Measurements from ENCODE around the gene EEF1AKMT3. TPM values are rescaled to one million over a fixed set of nuclear protein-coding genes. Genes with fewer than 3 reads are reported as not detected.

Gene EEF1AKMT3
- polyA plus RNA-seq, 4 donors: 0.22 to 7.1 (median 2.7) TPM

DNA sequence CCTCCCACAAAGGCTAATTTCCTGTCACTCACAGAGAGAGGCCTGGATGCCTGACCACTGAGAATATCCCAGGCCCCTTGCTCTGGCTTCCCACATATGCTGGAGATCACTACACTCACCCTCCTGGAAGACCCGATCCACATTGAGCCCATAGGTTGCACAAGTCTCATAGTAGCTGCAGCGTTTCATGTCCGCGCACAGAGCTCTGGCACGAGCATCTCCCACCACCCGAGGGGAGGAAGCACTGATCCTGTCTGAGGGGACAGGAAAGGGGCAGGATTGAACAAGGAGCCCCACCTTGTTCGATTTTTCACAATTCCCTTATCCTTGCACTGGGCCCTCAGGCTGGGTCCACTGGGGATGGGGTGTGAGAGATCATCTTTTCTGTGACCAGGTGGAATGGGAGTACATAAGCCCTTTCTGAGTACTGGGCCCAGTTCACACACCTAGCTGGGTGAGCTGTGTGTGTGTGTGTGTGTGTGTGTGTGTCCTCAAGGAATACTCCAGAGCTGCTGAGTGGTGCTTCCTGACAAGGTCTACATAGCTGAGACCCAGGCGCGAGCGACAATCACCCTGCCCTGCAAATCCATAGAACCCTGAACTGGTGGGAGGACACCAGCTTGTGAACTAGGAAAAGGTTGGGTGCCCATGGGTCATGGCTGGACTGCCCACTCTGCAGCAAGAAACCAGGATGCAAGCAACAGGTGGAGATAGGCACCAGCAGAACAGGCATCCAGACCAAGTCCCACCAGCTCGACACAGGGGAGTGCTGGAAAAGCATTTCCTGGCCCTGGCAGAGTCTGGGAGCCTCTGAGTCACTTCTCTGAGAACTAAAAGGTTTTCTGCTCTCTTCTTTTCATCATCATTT lies 39.5 kb upstream of the EEF1AKMT3 start:
- no peak overlapping the region for H3K27ac ChIP-seq (ENCODE audit: low read depth in 1 of 3, low read length in 2 of 3)
- 74 to 84% (median 81%) methylated on average over 11 of the region's 11 CpGs for WGBS, 3 donors
- no peak overlapping the region for H3K4me3 ChIP-seq (ENCODE audit: low read depth in 1 of 3, low read length in 3 of 3)
- DNase-seq: no peak
- peaks cover 0 to 6% of the 10 kb centered on the region in 2 donors for H3K9me3 ChIP-seq (ENCODE audit: control insufficient read depth in 2 of 2, insufficient read depth in 1 of 2, low read depth in 1 of 2, low read length in 1 of 2)
- no peaks in the 10 kb centered on the region for H3K4me1 ChIP-seq (ENCODE audit: control insufficient read depth in 3 of 3, insufficient read depth in 2 of 3, low read depth in 1 of 3, low read length in 2 of 3)
- H3K27me3 ChIP-seq (ENCODE audit: control insufficient read depth in 3 of 3, insufficient read depth in 3 of 3, low read length in 3 of 3): peaks cover 0 to 93% (median 2%) of the 10 kb centered on the region in 3 donors
- FAIRE-seq: no peak
- H3K36me3 ChIP-seq (ENCODE audit: control insufficient read depth in 3 of 3, insufficient read depth in 2 of 3, low read depth in 1 of 3, low read length in 3 of 3): no peaks in the 10 kb centered on the region

DNA sequence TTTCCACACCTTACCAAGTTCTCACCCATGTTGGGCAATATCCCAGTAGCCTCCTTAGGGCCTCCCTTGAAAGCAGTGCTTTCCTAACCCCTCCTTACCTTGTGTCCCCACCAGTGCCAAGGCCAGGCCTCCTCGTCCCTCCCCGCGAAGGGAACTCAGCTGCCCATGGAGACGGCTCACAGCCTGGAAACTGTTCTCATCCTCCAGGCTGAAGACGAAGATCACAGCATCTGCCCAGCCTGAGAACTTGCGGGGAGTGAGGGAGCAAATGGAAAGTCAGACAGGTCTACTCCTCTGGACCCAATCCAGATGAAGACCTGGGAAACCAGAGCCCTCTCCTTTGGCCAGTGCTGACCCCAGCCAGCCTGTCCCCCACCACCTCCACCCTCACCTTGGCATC lies 38.5 kb upstream of the EEF1AKMT3 start:
- Histone ChIP-seq H3K9me3 (ENCODE audit: control insufficient read depth in 2 of 2, insufficient read depth in 1 of 2, low read depth in 1 of 2, low read length in 1 of 2) (peaks cover 0 to 6% of the 10 kb centered on the region in 2 donors), H3K27ac (ENCODE audit: low read depth in 1 of 3, low read length in 2 of 3) (no peak overlapping the region), H3K27me3 (ENCODE audit: control insufficient read depth in 3 of 3, insufficient read depth in 3 of 3, low read length in 3 of 3) (peaks cover 0 to 93% (median 3%) of the 10 kb centered on the region in 3 donors), H3K4me1 (ENCODE audit: control insufficient read depth in 3 of 3, insufficient read depth in 2 of 3, low read depth in 1 of 3, low read length in 2 of 3) (no peaks in the 10 kb centered on the region), H3K36me3 (ENCODE audit: control insufficient read depth in 3 of 3, insufficient read depth in 2 of 3, low read depth in 1 of 3, low read length in 3 of 3) (no peaks in the 10 kb centered on the region), H3K4me3 (ENCODE audit: low read depth in 1 of 3, low read length in 3 of 3) (no peak overlapping the region)
- 81 to 85% (median 85%) methylated on average over 6 of the region's 6 CpGs for WGBS, 3 donors
- DNase-seq: no peak
- FAIRE-seq: no peak

DNA sequence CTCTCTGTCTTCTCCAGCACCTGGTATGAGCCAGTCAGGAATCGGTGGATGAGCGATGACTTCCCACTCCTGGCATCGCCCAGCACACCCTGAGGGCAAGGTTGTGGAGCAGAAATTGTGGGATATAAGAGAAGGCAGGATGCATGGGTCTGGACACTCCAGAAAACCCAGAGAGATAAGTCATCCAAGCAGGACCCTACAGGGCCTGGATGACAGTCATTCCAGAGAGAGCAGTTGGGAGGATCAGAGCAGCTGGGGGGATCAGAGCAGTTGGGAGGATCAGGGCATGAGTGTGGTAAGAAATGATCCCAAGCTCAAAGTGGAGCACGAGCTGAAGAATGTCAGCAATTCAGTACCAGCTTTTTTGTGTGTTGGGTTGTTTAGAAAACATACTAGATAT lies 37.8 kb upstream of the EEF1AKMT3 start:
- Histone ChIP-seq H3K9me3 (ENCODE audit: control insufficient read depth in 2 of 2, insufficient read depth in 1 of 2, low read depth in 1 of 2, low read length in 1 of 2) (peaks cover 0 to 6% of the 10 kb centered on the region in 2 donors), H3K4me1 (ENCODE audit: control insufficient read depth in 3 of 3, insufficient read depth in 2 of 3, low read depth in 1 of 3, low read length in 2 of 3) (no peaks in the 10 kb centered on the region), H3K36me3 (ENCODE audit: control insufficient read depth in 3 of 3, insufficient read depth in 2 of 3, low read depth in 1 of 3, low read length in 3 of 3) (no peaks in the 10 kb centered on the region), H3K27ac (ENCODE audit: low read depth in 1 of 3, low read length in 2 of 3) (no peak overlapping the region), H3K27me3 (ENCODE audit: control insufficient read depth in 3 of 3, insufficient read depth in 3 of 3, low read length in 3 of 3) (peaks cover 0 to 94% (median 4%) of the 10 kb centered on the region in 3 donors), H3K4me3 (ENCODE audit: low read depth in 1 of 3, low read length in 3 of 3) (no peak overlapping the region)
- DNase-seq (no peak), FAIRE-seq (no peak)
- 82 to 86% (median 83%) methylated on average over 4 of the region's 4 CpGs for WGBS, 3 donors

DNA sequence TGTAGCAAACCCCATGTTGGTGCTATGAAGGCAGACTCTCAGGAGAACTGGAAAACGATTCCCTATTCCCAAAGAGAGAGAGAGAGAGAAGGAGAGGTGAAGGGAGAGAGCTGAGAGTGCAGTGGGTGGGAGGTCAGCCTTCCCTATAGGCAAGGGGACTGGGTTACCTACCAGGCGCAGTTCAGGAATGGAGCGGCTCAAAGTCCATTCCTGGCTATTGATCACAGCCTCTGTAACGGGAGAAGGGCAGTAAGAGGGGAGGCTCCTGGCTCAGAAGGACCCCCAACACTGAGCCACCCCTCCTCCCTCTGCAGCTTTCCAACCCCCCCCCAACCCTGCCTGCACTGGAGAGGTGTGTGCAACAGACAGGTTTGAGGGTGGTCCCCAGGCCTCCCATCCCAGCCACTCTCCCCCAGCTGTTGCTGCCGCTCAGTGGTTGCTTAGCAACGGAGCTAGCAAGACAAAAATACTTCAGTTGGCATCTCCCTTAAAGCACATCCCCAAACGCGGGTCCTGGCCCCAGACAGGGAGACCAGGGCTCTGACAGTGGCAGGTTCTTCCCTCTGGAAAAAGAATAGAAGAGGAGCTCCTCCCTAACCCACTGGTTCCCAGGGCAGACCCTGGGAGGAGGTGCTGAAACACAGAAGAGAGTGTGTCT lies 37.1 kb upstream of the EEF1AKMT3 start:
- Histone ChIP-seq H3K9me3 (ENCODE audit: control insufficient read depth in 2 of 2, insufficient read depth in 1 of 2, low read depth in 1 of 2, low read length in 1 of 2) (peaks cover 0 to 6% of the 10 kb centered on the region in 2 donors), H3K27ac (ENCODE audit: low read depth in 1 of 3, low read length in 2 of 3) (no peak overlapping the region), H3K36me3 (ENCODE audit: control insufficient read depth in 3 of 3, insufficient read depth in 2 of 3, low read depth in 1 of 3, low read length in 3 of 3) (no peaks in the 10 kb centered on the region), H3K4me3 (ENCODE audit: low read depth in 1 of 3, low read length in 3 of 3) (no peak overlapping the region), H3K4me1 (ENCODE audit: control insufficient read depth in 3 of 3, insufficient read depth in 2 of 3, low read depth in 1 of 3, low read length in 2 of 3) (no peaks in the 10 kb centered on the region), H3K27me3 (ENCODE audit: control insufficient read depth in 3 of 3, insufficient read depth in 3 of 3, low read length in 3 of 3) (peaks cover 0 to 94% (median 4%) of the 10 kb centered on the region in 3 donors)
- WGBS, 3 donors: 11 to 34% (median 23%) methylated on average over 8 of the region's 8 CpGs
- DNase-seq (no peak), FAIRE-seq (no peak)

DNA sequence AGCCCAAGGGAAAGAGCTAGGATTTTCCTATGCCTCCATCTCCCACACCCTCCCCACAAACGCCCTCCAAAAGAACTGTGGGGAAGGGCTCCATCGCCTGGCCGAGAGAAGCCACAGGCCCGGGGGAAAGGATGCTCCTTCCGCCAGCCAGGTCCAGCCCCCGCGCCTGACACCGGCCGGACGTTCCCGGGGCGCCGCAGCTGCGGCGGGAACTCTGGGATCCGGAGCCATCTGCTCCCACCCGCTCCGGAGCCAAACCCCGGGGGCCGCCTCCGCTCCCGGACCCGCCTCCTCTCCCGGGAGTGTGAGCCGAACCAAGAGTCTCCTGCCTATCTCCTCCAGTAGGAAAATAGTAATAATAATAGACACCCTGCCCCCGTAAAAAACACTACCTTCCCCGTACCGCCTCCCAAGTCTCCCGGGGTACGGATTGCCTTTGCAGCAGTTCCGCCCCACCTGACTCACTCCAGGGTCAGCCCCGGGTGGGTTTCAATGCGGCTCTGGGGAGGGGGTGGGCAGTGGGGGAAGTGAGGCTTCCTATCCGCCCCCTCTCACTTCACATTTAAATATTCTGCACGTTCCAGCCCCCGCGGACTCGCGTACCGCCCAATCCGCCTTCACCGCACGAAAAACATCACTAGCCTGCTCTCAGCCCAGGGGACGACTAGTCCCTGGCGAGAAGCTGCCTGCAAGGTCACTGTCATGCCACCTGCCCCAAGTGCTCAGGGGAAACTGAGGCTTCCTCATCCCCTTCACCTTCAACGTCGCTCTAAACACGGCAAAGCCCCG lies 36.3 kb upstream of the EEF1AKMT3 start:
- no peak overlapping the region for H3K27ac ChIP-seq (ENCODE audit: low read depth in 1 of 3, low read length in 2 of 3)
- 12 to 31% (median 30%) methylated on average over 48 to 49 of the region's 49 CpGs for WGBS, 3 donors
- no peak for FAIRE-seq
- no peaks in the 10 kb centered on the region for H3K36me3 ChIP-seq (ENCODE audit: control insufficient read depth in 3 of 3, insufficient read depth in 2 of 3, low read depth in 1 of 3, low read length in 3 of 3)
- no peak for DNase-seq
- no peaks in the 10 kb centered on the region for H3K4me1 ChIP-seq (ENCODE audit: control insufficient read depth in 3 of 3, insufficient read depth in 2 of 3, low read depth in 1 of 3, low read length in 2 of 3)
- H3K27me3 ChIP-seq (ENCODE audit: control insufficient read depth in 3 of 3, insufficient read depth in 3 of 3, low read length in 3 of 3): peaks cover 0 to 94% (median 8%) of the 10 kb centered on the region in 3 donors
- H3K4me3 ChIP-seq (ENCODE audit: low read depth in 1 of 3, low read length in 3 of 3): no peak overlapping the region
- H3K9me3 ChIP-seq (ENCODE audit: control insufficient read depth in 2 of 2, insufficient read depth in 1 of 2, low read depth in 1 of 2, low read length in 1 of 2): peaks cover 0 to 6% of the 10 kb centered on the region in 2 donors

DNA sequence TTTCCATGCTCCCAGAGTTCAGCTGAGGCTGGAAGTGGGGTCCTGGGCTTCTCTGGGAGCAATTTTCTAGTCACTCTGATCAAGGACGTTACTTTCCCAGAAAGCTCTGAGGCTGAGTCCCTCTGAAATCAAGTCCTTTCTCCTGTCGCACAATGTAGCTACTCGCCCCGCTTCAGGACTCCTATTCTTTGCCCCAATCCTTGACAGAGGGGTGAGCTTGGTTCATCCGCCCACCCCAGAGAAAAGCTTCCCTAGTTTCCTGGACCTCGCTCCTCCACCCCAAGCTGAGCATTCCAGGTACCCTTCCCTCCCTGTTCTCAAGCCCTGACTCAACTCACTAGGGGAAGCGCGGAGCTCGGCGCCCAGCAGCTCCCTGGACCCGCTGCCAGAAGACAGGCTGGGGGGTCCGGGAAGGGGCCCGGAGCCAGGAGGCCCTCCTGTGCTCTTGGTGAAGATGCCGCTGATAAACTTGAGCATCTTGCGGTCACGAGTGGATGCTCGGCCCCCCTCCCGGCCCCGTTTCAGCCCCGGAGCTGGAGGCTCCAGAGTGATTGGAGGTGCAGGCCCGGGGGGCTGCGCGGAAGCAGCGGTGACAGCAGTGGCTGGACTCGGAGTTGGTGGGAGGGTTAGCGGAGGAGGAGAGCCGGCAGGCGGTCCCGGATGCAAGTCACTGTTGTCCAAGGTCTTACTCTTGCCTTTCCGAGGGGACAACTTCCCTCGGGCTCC lies 35.5 kb upstream of the EEF1AKMT3 start:
- no peaks in the 10 kb centered on the region for H3K4me1 ChIP-seq (ENCODE audit: control insufficient read depth in 3 of 3, insufficient read depth in 2 of 3, low read depth in 1 of 3, low read length in 2 of 3)
- no peak overlapping the region for H3K4me3 ChIP-seq (ENCODE audit: low read depth in 1 of 3, low read length in 3 of 3)
- FAIRE-seq: no peak
- no peaks in the 10 kb centered on the region for H3K36me3 ChIP-seq (ENCODE audit: control insufficient read depth in 3 of 3, insufficient read depth in 2 of 3, low read depth in 1 of 3, low read length in 3 of 3)
- H3K27ac ChIP-seq (ENCODE audit: low read depth in 1 of 3, low read length in 2 of 3): no peak overlapping the region
- H3K27me3 ChIP-seq (ENCODE audit: control insufficient read depth in 3 of 3, insufficient read depth in 3 of 3, low read length in 3 of 3): peaks cover under 1 to 96% (median 8%) of the 10 kb centered on the region in 3 donors
- no peak for DNase-seq
- 20 to 35% (median 30%) methylated on average over 27 to 31 of the region's 31 CpGs for WGBS, 3 donors
- peaks cover 0 to 6% of the 10 kb centered on the region in 2 donors for H3K9me3 ChIP-seq (ENCODE audit: control insufficient read depth in 2 of 2, insufficient read depth in 1 of 2, low read depth in 1 of 2, low read length in 1 of 2)

DNA sequence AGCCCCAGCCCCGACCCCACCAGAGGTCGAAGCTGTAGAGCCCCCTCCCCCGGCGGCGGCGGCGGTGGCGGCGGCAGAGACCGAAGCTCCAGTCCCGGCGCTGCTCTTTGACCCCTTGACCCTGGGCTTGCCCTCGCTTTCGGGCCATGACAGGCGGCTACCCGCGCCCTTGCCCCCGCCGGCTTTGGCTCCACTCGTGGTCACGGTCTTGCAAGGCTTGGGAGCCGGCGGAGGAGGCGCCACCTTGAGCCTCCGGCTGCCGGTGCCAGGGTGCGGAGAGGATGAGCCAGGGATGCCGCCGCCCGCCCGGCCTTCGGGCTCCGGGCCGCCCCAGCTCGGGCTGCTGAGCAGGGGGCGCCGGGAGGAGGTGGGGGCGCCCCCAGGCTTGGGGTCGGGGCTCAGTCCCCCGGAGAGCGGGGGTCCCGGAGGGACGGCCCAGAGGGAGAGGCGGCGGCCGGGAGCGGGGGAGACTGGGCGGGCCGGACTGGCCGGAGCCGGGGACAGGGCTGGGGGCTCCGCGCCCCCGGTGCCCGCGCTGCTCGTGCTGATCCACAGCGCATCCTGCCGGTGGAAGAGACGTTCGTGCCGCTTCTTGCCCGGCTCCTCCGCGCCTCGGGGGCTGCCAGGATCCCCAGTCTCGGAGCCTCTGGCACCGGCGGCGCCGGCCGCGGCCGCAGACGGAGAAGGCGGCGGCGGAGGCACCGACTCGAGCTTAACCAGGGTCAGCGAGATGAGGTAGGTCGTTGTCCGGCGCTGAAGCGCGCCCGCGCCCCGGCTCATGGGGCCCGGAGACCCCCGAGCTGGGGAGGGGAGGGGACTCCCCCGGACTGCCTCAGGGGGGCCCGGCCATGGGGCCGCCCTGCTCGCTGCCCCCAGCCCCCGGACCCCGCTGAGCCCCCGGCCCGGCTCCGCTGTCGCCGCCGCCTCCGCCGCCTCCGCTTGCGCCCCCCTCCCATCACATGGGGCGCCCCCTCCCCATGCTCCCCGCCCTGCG lies 34.6 kb upstream of the EEF1AKMT3 start:
- FAIRE-seq (no peak), DNase-seq (no peak)
- no peak overlapping the region for H3K27ac ChIP-seq (ENCODE audit: low read depth in 1 of 3, low read length in 2 of 3)
- H3K9me3 ChIP-seq (ENCODE audit: control insufficient read depth in 2 of 2, insufficient read depth in 1 of 2, low read depth in 1 of 2, low read length in 1 of 2): peaks cover 0 to 6% of the 10 kb centered on the region in 2 donors
- H3K36me3 ChIP-seq (ENCODE audit: control insufficient read depth in 3 of 3, insufficient read depth in 2 of 3, low read depth in 1 of 3, low read length in 3 of 3): no peaks in the 10 kb centered on the region
- peak overlapping the region in 1 of 3 donors; percentile 13 for H3K4me3 ChIP-seq (ENCODE audit: low read depth in 1 of 3, low read length in 3 of 3)
- peaks cover 3 to 95% (median 8%) of the 10 kb centered on the region in 3 donors for H3K27me3 ChIP-seq (ENCODE audit: control insufficient read depth in 3 of 3, insufficient read depth in 3 of 3, low read length in 3 of 3)
- no peaks in the 10 kb centered on the region for H3K4me1 ChIP-seq (ENCODE audit: control insufficient read depth in 3 of 3, insufficient read depth in 2 of 3, low read depth in 1 of 3, low read length in 2 of 3)
- WGBS, 3 donors: 12 to 34% (median 27%) methylated on average over 52 to 110 of the region's 110 CpGs

Measured in small intestine (tissue), 7 donors.